Neural progenitor cell (in vitro differentiated cells): Measurements from ENCODE around the gene MRPS34.

ENCODE experiments used
- CTCF ChIP-seq: fragments of 200-600 bp; sonication (generic); IDR thresholded peaks from 2 replicates; pipeline ENCODE4 v1.5.1; 2017; ENCODE audit warnings: antibody characterized with exemption, mild to moderate bottlenecking
- EZH2 ChIP-seq: fragments of 200-600 bp; sonication (generic); IDR thresholded peaks from 2 replicates; pipeline ENCODE4 v1.6.1; 2017; ENCODE audit warnings: antibody characterized with exemption, mild to moderate bottlenecking, moderate library complexity

GRCh38 chr16:1772362-1772907, 499 bp downstream of the MRPS34 start, which contains the start of gene EME2:
- TF ChIP-seq CTCF (no peak), EZH2 (no peak)
